Activated gamma-delta T cell (primary cell): ENCODE measurements around the gene ABAT.
A peak's percentile ranks its signal among the peaks of the same experiment; 100 is the strongest.

Source experiments
- DNase-seq: peaks from one replicate; lab custom pipeline; 2025; lab: John Stamatoyannopoulos, UW
- total RNA-seq, 2 donors: gene quantifications; one replicate each; lab custom pipeline; 2026; lab: John Stamatoyannopoulos, UW

The ABAT gene
- total RNA-seq = 33.3 to 47.1 reads per million in 2 donors

GRCh38 chr16:8674413-8675022, at the start of gene ABAT:
Gene ABAT, plus strand, starts transcription at chr16:8674617. Its CDS starts 61,123 bp downstream, at chr16:8735740.
- DNase-seq = peak; percentile 92

DNA sequence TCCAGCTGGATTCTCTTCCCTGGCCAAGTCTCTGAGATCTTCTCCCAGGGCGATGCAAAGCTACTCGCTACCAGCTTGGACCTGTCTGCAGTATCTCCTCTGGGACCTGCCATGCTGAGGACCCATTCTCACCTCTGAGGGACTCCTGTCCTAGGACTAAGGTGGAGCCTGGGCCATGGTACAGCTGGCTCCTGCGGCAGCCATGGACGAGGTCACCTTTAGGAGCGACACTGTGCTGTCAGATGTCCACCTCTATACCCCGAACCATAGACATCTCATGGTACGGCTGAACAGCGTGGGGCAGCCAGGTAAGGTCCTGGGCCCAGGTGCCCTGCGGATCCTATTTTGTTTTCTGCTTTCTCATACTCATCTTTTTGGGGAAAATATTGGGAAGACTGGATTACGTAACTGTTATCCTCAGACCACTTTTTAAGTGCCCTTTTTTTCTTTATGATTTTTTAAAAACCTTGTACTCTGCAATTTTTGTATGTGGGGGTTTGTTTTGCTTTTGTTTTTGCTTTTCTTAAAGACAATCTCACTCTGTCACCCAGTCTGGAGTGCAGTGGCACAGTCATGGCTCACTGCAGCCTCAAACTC, 48.8 kb upstream of the ABAT start:
- no peak for DNase-seq

DNA sequence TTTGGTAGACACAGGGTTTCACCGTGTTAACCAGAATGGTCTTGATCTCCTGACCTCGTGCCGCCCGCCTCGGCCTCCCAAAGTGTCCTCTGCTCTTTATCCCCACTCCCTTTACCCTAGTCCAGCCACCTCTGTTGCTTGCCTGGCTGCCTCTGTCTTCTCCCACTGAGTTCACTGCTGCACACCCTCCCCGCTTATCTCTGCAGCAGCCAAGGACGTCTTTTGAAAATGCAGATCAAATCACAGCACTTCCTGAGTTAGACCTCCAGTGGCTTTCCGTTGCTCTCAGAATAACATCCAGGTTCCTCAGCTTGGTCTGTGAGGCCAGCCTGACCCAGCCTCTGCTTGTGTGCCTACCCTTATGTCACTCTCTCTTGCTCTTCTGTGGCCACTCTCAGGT, 47.5 kb upstream of the ABAT start:
- no peak for DNase-seq

DNA sequence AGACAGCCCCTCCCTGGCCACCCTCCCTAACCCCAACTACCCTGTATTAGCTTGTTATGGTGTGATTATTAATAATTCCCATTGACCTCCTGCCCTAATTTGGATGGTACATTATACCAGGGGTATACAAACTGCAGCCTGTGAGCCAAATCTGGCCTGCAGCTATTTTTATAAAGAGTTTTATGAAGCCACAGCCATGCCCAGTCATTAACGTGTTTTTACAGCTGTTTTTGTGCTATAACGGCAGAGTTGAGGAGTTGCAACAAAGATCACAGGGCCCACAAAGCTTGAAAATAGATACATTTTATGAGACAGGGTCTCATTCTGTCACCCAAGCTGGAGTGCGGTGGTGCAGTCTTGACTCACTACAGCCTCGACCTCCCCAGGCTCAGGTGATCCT, 47.0 kb upstream of the ABAT start:
- DNase-seq = no peak

GRCh38 chr16:8628981-8629725, 45.3 kb upstream of the ABAT start:
- DNase-seq = no peak

DNA sequence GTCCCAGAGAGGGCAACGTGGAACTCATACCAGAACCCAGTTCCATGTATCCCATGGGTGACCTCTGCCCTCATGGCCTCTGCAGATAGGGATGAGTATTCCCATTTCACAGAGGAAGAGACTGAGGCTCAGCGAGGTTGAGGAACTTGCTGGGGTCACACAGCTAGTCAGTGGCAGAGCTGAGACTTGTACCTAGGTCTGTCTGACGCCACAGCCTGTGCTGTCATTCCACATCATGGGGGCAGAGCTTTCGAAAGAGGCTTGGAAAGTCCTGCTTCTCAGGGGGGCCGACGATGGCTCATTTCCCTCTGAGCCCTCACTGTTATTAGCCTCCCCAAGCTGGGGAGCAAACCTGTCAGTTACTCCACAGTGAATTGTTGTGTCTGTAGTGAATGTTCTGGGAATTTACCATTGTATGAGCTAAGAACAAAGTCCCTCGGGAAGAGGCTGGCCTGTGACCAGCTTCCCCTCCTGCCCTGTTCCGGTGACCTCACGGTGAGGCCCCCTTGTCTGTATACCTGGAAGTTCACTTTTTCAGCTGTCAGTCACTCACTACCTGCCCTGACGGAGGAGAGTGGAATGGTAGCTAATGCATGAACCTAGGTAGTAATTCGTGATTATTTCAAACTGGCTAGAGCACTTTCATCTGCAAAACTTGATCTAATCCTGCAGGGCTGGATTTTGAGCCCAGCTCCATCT, 44.0 kb upstream of the ABAT start:
- DNase-seq = no peak

DNA sequence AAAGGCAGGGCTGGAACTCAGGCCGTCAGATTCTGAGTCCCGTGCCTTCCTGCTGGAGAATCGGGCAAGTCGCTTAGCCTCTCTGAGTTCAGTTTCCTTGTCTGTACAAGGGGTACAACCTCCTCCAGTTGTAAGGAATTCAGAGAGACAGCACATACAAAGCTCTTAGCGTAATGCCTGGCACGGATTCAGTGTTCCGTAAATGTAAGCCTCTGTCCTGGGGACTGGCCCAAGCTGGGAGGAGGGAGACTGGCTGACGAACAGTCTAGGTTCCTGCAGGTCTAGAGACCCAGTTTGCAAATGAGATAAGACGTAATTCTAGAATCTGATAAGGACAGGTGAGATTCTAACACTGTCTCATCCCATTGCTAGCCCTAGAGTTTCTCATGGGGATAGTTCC, 43.0 kb upstream of the ABAT start:
- DNase-seq = no peak

GRCh38 chr16:8631818-8632465, 42.5 kb upstream of the ABAT start:
- DNase-seq = no peak

DNA sequence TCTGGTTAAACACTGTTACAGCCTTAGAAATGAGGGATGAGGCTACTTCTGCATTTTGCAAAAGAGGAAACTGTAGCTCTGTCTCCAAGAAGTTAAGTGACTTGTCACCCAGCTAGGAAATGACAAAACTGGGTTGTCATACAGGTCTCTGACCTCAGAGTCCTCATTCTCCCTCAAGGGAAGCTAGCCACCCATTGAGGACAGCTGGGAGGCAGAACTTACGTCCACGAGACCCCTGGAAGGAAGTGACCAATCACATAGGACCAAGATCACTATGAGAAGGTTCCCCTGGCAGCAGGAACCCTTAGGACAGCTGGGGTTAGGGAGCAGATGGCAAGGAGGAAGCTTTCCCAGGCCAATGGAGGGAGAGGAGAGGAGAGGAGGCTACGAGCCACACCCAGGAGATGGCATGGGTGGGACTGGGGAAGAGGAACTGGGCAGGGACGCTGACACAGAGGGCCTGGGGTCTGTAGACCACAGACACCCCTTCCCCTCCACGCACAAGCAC, 41.7 kb upstream of the ABAT start:
- DNase-seq = no peak

DNA sequence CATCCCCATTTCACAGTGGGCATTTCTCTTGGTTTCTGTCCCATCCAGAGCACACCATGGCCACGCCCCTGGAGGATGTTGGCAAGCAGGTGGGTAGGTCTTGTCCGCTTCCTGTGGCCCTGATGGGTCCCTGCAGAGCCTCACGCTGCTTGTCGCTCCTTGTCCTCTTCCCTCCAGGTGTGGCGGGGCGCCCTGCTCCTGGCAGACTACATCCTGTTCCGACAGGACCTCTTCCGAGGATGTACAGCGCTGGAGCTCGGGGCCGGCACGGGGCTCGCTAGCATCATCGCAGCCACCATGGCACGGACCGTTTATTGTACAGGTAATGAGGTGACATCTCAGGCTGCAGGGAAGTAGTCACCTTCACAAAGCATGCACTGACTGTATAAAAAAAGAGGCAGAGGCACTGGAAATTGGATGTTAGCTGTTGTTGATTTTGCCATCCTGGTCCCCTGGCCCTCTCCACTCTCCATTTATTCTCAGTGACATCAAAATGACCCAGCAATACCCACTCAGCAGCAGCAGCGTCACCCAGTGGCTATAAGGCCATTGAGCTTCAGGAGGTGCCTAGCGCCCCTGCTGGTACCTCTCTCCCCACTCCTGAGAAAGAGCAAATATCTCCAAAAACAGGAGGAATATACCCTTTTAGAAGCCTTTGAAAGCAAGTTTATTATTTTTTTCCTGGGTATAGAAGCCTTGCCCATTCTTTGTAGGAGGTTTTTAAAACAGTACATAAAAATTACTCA, 39.3 kb upstream of the ABAT start:
- no peak for DNase-seq

DNA sequence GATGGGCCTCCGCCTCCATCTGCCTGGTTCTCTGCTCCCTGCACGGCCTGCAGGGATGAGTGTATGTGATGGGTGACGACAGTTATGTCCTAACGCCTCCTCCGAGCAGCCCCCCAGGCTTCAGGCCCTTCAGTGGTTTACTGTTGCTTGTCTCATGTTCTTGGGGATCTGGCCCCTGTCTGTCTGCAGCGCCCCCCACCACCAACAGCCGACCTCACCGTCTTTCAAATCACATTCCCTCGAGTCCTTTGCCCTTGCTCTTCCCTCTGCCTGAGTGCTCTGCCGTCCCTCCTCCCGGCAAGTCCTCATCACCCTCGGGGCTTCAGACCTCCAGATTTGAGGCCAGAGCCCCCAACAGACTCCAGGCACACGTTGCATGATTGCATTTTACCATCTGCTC, 34.7 kb upstream of the ABAT start:
- DNase-seq = no peak

- no peak for DNase-seq
Observed at GRCh38 chr16:8641671-8642070, 32.7 kb upstream of the ABAT start.

DNA sequence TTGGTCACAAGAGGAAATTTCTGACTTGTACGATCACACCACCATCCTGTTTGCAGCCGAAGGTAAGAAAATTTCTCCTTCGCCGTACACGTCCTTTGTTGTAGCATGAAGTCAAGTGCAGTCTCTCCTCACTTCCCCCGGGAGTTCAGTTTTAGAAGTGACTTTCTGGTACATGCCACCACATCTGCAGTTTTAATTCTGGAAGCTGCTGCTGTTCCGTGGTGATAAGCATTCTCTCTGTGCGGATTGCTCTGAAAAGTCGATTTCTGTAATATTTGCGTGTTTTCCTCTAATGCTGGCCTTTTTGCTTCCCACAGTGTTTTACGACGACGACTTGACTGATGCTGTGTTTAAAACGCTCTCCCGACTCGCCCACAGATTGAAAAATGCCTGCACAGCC, 32.3 kb upstream of the ABAT start:
- DNase-seq = no peak

GRCh38 chr16:8644211-8645140, 29.9 kb upstream of the ABAT start:
- DNase-seq = no peak

DNA sequence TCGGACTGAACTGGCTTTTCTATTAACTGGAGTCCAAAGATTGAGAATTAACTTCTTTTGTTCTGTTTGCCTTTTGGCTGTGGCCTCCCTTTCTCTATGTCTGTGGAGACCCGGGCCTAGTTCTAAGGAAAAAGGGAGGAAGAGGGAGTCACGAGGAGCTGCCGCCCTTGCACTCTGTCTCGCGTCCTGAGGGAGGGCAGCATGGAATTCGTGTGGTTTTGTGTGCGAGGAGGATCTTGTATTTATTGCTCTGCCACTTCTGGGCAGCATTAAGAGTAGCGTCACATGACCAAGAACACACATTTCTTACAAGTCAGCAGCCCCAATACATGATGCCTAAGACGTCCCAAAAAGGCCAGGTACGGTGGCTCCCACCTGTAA, 29.3 kb upstream of the ABAT start:
- no peak for DNase-seq

- DNase-seq = no peak
Observed at GRCh38 chr16:8645831-8646230, 28.6 kb upstream of the ABAT start.

GRCh38 chr16:8646326-8647053, 27.9 kb upstream of the ABAT start:
- no peak for DNase-seq

GRCh38 chr16:8647721-8648318, 26.6 kb upstream of the ABAT start:
- DNase-seq = no peak

- DNase-seq = no peak
Observed at GRCh38 chr16:8648877-8649276, 25.5 kb upstream of the ABAT start.
